ENCODE measurements around the gene MT1G. TPM values are rescaled to one million over a fixed set of nuclear protein-coding genes. Genes with fewer than 3 reads are reported as not detected.
"Not testable (repeated sequence)": the region's sequence is repeated elsewhere in the genome, so short reads cannot be mapped to it uniquely, and the experiment has no call there.

The MT1G gene
- total RNA-seq, 4 donors from 2014 or later, result 35.9 to 117 (median 62.7) TPM

DNA sequence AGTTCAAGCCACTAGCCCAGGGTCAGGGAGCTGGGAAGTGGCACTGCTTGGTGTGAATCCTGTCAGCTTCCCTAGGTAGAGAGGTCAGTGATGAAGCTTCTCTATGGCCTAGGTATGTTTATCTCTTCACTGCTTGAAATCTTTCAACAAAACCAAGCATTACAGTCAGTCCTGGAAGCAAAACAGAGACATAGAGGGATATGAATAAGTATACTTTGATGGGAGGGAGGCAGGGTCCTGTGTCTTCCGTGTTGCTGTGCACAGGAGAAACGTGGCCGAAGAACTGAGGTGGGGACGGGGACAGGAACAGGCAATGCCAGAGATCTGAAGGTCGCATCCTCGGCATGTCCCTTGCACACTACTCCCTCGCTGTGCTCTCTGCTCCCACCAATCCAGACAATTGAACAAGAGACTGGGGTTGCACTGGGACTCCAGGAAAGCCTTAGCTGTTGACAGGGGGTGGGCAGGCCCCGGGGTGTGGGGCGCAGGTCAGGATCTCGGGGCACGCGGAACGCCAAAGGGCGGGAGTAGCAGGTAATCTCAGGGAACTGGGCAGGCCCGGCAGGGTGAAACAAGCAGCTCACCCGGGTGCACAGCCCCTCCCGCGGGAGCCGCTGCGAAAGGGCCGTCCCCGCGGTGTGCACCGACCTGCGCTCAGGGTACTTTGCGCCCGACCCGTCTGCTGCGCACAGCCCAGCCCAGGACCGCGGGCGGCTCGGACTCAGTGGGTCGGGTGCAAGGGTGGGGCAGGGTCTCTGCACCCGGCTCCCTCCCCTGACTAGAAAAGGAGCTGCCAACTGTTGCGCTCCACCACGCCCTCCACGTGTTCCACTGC, 1.4 kb upstream of the MT1G start, which contains the start of gene MT1H:
Gene MT1H (plus strand): TSS at position 810 of the 835 bp plus-strand sequence. CDS start 71 bp downstream, outside the sequence.
- peak in 1 of 2 donors; percentile 74 for DNase-seq (ENCODE audit: low spot score in 2 of 2)
- Histone ChIP-seq H3K4me1 (peaks cover 39% of the 10 kb centered on the region), H3K27ac (no peak within 1 kb of the TSS), H3K27me3 (peaks cover 45% of the 10 kb centered on the region), H3K9me3 (no peaks in the 10 kb centered on the region), H3K36me3 (no peaks in the 10 kb centered on the region), H3K4me3 (peak within 1 kb of the TSS; percentile 21)
- TF ChIP-seq POLR2AphosphoS5 (IDR thresholded peaks at IDR 0.05), result no peak
- TF ChIP-seq EP300 (IDR thresholded peaks at IDR 0.05), result no peak
- no peak for TF ChIP-seq POLR2A (IDR thresholded peaks at IDR 0.05)
- TF ChIP-seq, protein P1, sequence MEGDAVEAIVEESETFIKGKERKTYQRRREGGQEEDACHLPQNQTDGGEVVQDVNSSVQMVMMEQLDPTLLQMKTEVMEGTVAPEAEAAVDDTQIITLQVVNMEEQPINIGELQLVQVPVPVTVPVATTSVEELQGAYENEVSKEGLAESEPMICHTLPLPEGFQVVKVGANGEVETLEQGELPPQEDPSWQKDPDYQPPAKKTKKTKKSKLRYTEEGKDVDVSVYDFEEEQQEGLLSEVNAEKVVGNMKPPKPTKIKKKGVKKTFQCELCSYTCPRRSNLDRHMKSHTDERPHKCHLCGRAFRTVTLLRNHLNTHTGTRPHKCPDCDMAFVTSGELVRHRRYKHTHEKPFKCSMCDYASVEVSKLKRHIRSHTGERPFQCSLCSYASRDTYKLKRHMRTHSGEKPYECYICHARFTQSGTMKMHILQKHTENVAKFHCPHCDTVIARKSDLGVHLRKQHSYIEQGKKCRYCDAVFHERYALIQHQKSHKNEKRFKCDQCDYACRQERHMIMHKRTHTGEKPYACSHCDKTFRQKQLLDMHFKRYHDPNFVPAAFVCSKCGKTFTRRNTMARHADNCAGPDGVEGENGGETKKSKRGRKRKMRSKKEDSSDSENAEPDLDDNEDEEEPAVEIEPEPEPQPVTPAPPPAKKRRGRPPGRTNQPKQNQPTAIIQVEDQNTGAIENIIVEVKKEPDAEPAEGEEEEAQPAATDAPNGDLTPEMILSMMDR (IDR thresholded peaks at IDR 0.05), result no peak
- WGBS, result 31% methylated on average over 21 of the region's 38 CpGs

DNA sequence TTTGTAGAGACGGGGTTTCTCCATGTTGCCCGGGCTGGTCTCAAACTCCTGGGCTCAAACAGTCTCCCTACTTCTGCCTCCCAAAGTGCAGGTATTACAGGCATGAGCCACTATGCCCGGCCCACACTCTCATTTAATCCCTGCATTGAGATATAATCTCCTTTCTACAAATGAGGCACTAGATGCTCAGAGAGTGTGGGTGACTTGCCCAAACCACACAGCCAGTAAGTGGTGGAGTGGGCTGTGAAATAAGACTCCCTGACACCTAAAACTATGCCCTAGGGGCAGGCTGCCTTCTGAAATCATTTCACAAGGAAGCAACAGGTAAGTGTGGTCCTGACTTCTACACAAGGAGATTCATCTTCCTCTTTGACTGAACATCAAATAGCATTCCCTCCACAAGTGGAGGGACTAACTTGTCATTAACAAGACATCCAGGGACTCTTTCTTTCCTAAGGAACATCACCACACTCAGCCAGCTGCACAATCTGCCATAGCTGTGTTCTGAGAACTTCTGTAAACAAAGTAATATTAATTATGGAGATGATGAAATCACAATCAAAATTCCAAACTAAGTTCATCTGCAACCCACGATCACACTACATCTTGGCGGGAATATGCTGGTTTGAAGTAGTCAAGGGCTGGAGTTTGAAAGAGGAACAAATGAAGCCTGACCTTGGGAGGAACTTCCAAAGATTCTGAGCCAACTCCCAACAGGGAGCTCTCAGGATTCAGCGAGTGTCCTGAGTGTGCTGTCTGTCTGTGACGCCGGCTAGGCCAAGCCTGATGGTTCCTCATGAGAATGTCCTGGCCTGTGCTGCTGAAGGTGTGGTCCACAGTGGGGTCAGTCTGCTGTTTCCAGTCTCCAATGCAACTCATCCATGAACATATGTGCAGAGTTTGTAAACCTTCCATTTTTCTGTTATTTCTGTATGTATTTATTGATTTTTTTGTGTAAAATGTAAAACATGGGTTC, 2.3 kb downstream of the MT1G start:
- DNase-seq (ENCODE audit: low spot score in 2 of 2); H3K27ac ChIP-seq; H3K9me3 ChIP-seq; H3K4me3 ChIP-seq; H3K36me3 ChIP-seq: not testable (repeated sequence)
- Histone ChIP-seq H3K27me3 (peaks cover 54% of the 10 kb centered on the region), H3K4me1 (peaks cover 46% of the 10 kb centered on the region)
- WGBS, result 62% methylated on average over 8 of the region's 8 CpGs

DNA sequence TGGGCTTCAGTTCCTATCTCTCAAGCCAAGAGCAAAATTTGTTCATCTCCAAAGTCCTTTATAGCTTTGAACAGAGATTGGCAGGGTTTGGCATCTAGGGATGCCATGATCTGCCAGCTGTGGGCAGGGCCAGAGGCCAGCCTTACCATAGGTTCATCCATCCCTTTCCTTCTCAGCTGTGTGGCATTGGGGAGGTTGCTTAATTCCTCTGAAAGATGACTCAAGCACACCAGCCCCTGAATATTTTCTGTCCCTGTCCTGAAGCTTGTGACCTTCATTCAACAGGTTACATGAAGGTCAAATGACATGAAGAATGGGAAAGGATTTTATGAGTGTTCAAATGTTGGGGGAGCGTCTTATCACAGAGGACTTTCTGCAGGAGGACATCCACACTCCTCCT, 3.4 kb downstream of the MT1G start:
- Histone ChIP-seq H3K36me3 (no peaks in the 10 kb centered on the region), H3K9me3 (no peaks in the 10 kb centered on the region), H3K4me1 (peaks cover 37% of the 10 kb centered on the region), H3K27me3 (peaks cover 44% of the 10 kb centered on the region), H3K27ac (no peak overlapping the region), H3K4me3 (no peak overlapping the region)
- 94% methylated on average over 1 of the region's 1 CpG for WGBS
- DNase-seq (ENCODE audit: low spot score in 2 of 2), result no peak
- TF ChIP-seq, protein P1 (IDR thresholded peaks at IDR 0.05), result no peak

DNA sequence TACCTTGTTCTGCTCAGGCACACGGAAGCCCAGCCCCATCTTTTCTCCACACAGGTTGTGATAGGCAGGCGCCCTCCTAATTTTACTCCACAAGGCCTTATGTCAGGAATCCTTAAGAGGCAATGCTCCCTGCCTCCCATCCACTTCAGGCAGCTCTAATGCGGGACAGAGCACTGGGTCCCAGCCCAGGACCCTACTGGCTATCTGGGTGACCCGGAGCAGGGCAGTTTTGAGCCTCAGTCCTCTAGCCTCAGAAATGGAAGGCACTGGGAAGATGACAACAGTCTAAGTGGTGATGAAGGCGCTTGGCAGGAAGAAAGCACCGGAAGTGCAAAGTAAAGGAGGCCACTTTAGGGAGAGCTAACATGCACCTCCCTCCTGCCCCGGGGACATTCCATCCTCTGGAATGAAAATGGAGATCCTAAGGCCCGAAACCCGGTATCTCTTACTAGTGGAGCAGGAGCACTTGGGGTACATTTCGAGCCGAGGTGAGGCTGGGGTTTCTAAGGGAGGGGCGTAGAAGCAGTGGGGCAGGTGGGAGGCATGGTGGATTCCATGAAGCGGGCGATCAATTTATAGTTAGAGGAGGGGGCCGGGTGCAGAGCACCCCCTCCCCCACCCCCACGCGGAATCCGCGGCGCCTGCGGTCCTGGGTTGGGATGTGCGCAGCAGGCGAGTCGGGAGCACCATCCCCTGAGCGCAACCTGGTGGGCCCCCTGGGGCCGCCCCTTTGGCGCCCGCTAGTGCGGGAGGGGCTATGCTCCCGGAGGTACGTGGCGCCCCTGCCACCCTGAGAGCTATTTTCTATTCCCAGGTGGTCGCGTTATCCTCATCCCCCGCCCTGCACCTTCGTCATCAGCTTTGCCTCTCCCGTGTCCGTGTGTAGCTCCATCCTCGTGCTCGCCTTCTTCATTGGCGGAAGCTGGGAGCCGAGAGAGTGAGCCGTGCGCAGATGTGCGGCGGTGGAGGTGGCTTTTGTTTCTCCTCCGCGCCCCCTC, 5.2 kb downstream of the MT1G start:
- Histone ChIP-seq H3K36me3 (no peaks in the 10 kb centered on the region), H3K4me1 (peaks cover 31% of the 10 kb centered on the region), H3K27ac (no peak overlapping the region), H3K9me3 (no peaks in the 10 kb centered on the region), H3K27me3 (peaks cover 30% of the 10 kb centered on the region), H3K4me3 (peak overlapping the region; percentile 10)
- WGBS, result 31% methylated on average over 38 of the region's 48 CpGs
- TF ChIP-seq EP300 (IDR thresholded peaks at IDR 0.05) (no peak), POLR2AphosphoS5 (IDR thresholded peaks at IDR 0.05) (no peak), POLR2A (IDR thresholded peaks at IDR 0.05) (no peak)
- TF ChIP-seq, protein P1 (IDR thresholded peaks at IDR 0.05), result no peak
- no peak for DNase-seq (ENCODE audit: low spot score in 2 of 2)

DNA sequence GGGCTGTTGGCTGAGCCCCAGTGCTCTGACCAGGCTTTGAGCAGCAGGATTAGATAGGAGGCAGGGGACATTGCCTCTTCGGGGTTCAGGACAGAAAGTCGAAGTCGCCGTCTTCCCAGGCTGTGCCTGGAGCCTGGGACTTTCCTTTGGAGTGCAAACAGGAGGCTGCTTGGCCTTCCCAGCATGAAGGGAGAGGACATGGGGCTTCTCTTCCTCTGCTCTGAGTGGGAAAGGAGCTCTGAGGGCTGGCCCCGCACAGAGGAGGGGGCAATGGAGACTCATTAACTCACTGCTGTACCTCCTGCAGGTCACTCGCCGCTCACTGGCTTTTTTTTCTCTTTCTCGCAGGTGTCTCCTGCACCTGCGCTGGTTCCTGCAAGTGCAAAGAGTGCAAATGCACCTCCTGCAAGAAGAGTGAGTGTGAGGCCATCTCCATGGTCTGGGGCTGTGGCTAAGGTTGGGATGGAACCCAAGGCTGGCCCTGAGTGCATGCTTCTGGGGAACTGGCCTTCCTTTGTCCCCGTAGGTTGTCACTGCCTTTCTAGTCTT, 9.5 kb downstream of the MT1G start:
- H3K27ac ChIP-seq, result no peak overlapping the region
- TF ChIP-seq, protein P1 (IDR thresholded peaks at IDR 0.05), result no peak
- no peak for TF ChIP-seq EP300 (IDR thresholded peaks at IDR 0.05)
- TF ChIP-seq POLR2A (IDR thresholded peaks at IDR 0.05), result no peak
- TF ChIP-seq POLR2AphosphoS5 (IDR thresholded peaks at IDR 0.05), result no peak
- H3K27me3 ChIP-seq, result peaks cover 15% of the 10 kb centered on the region
- DNase-seq (ENCODE audit: low spot score in 2 of 2), result peak in 1 of 2 donors; percentile 77
- peak overlapping the region; percentile 66 for H3K4me3 ChIP-seq
- H3K36me3 ChIP-seq, result no peaks in the 10 kb centered on the region
- WGBS, result 53% methylated on average over 8 of the region's 10 CpGs
- H3K4me1 ChIP-seq, result peaks cover 25% of the 10 kb centered on the region
- H3K9me3 ChIP-seq, result no peaks in the 10 kb centered on the region
